Liver (tissue), 9 donors: Measurements from ENCODE around the gene EDC3. TPM values are rescaled to one million over a fixed set of nuclear protein-coding genes. Genes with fewer than 3 reads are reported as not detected.

ENCODE experiments used
- DNase-seq: peaks from one replicate; pipeline ENCODE4 v3.0.0-alpha.2; 2017; ENCODE audit warnings: low spot score
- H3K27ac ChIP-seq, 2 donors: one replicate each; pipeline ENCODE4 v1.7.0; 2013; ENCODE audit warnings: inconsistent platforms in 2 of 2, low read length in 2 of 2, control low read depth in 1 of 2, low read depth in 1 of 2, mild to moderate bottlenecking in 1 of 2
- H3K27me3 ChIP-seq, 4 donors: one replicate each; pipeline versions ENCODE4 v1.6.1 to v1.7.0; 2013; ENCODE audit warnings: low read length in 3 of 4, inconsistent platforms in 1 of 4, mild to moderate bottlenecking in 1 of 4, moderate library complexity in 1 of 4; ENCODE audit not compliant: control insufficient read depth in 4 of 4, insufficient read depth in 4 of 4
- H3K36me3 ChIP-seq, 4 donors: one replicate each; pipeline versions ENCODE4 v1.6.1 to v1.7.0; 2013; ENCODE audit warnings: low read length in 3 of 4, mild to moderate bottlenecking in 3 of 4, low read depth in 1 of 4, moderate library complexity in 1 of 4; ENCODE audit not compliant: control insufficient read depth in 4 of 4, insufficient read depth in 3 of 4
- H3K4me1 ChIP-seq, 4 donors: one replicate each; pipeline versions ENCODE4 v1.6.1 to v1.7.0; 2013; ENCODE audit warnings: low read length in 3 of 4, mild to moderate bottlenecking in 3 of 4, moderate library complexity in 1 of 4; ENCODE audit not compliant: control insufficient read depth in 4 of 4, insufficient read depth in 4 of 4
- H3K4me3 ChIP-seq, 3 donors: one replicate each; pipeline versions ENCODE4 v1.6.1 to v1.7.0; 2013; ENCODE audit warnings: low read length in 3 of 3, control low read depth in 1 of 3, low read depth in 1 of 3, mild to moderate bottlenecking in 1 of 3
- H3K9ac ChIP-seq, 2 donors: one replicate each; pipeline ENCODE4 v1.7.0; 2013; ENCODE audit warnings: low read length in 2 of 2, mild to moderate bottlenecking in 2 of 2, moderate library complexity in 2 of 2, control low read depth in 1 of 2, low read depth in 1 of 2
- H3K9me3 ChIP-seq, 4 donors: one replicate each; pipeline versions ENCODE4 v1.6.1 to v1.7.0; 2013; ENCODE audit warnings: low read length in 3 of 4; ENCODE audit not compliant: control insufficient read depth in 4 of 4
- EGR1 ChIP-seq, 2 donors: IDR thresholded peaks; 2 replicates each; pipeline ENCODE4 v1.6.1; 2016 to 2018; ENCODE audit warnings: antibody characterized with exemption in 2 of 2, low read depth in 2 of 2
- FOXA1 ChIP-seq: IDR thresholded peaks from 2 replicates; pipeline ENCODE4 v1.6.1; 2016; ENCODE audit warnings: antibody characterized with exemption
- FOXA2 ChIP-seq: IDR thresholded peaks from 2 replicates; pipeline ENCODE4 v1.6.1; 2016; ENCODE audit warnings: antibody characterized with exemption
- GABPA ChIP-seq, 2 donors: IDR thresholded peaks in 1 of 2; conservative IDR thresholded peaks in 1 of 2; 2 replicates each; pipeline ENCODE4 v1.6.1; 2016; ENCODE audit warnings: antibody characterized with exemption in 2 of 2, mild to moderate bottlenecking in 1 of 2, moderate library complexity in 1 of 2
- HNF4A ChIP-seq, 2 donors: conservative IDR thresholded peaks; 2 replicates each; pipeline ENCODE4 v1.6.1; 2016; ENCODE audit warnings: antibody characterized with exemption in 2 of 2, mild to moderate bottlenecking in 2 of 2
- HNF4G ChIP-seq: IDR thresholded peaks from 2 replicates; pipeline ENCODE4 v1.6.1; 2016; ENCODE audit warnings: antibody characterized with exemption
- JUND ChIP-seq, 2 donors: IDR thresholded peaks; 2 replicates each; pipeline ENCODE4 v1.6.1; 2016; ENCODE audit warnings: antibody characterized with exemption in 2 of 2
- NR2F2 ChIP-seq: IDR thresholded peaks from 2 replicates; pipeline ENCODE4 v1.6.1; 2016; ENCODE audit warnings: antibody characterized with exemption
- RAD21 ChIP-seq, 2 donors: IDR thresholded peaks; 2 replicates each; pipeline ENCODE4 v1.6.1; 2016; ENCODE audit warnings: antibody characterized with exemption in 2 of 2, mild to moderate bottlenecking in 2 of 2
- RXRA ChIP-seq, 2 donors: IDR thresholded peaks; 2 replicates each; pipeline ENCODE4 v1.6.1; 2017 to 2018; ENCODE audit warnings: antibody characterized with exemption in 2 of 2, mild to moderate bottlenecking in 1 of 2
- SP1 ChIP-seq: IDR thresholded peaks from 2 replicates; pipeline ENCODE4 v1.6.1; 2018; ENCODE audit warnings: antibody characterized with exemption, mild to moderate bottlenecking
- TAF1 ChIP-seq: conservative IDR thresholded peaks from 2 replicates; pipeline ENCODE4 v1.6.1; 2016; ENCODE audit warnings: antibody characterized with exemption, mild to moderate bottlenecking
- YY1 ChIP-seq: IDR thresholded peaks from 2 replicates; pipeline ENCODE4 v1.6.1; 2016; ENCODE audit warnings: antibody characterized with exemption, mild to moderate bottlenecking
- WGBS: extraction: QIAGEN DNeasy Blood & Tissue Kit; methylation state at CpG from one replicate; pipeline ENCODE4 v1.1.7; 2013; 5-methylcytosine and 5-hydroxymethylcytosine counted together
- polyA plus RNA-seq, 2 donors: library from polyadenylated mRNA; stranded (reverse) in 1 of 2; unstranded in 1 of 2; fragments of 200-250 nt in 1 of 2; fragments of >200 nt in 1 of 2; fragmentation: Nextera tagmentation in 1 of 2; extraction: Ambion mirVana in 1 of 2; gene quantifications; one replicate each; pipeline versions ENCODE4 v1.2.1 to v1.2.3, GENCODE V29; 2013 to 2015
- total RNA-seq, 2 donors: library from RNA; depleted of rRNA; stranded (reverse); fragments of >200 nt; gene quantifications; one replicate each; pipeline ENCODE4 v1.2.3, GENCODE V29; 2014
- TF ChIP-seq, protein P1 (sequence below): IDR thresholded peaks from 2 replicates; pipeline ENCODE4 v1.6.1; 2016; ENCODE audit warnings: antibody characterized with exemption, mild to moderate bottlenecking
- TF ChIP-seq, protein P2 (sequence below): fragments of 150-350 bp; IDR thresholded peaks from 2 replicates; pipeline ENCODE4 v1.5.1; 2017; ENCODE audit warnings: improper control_type of control experiment, low read depth, low read length; ENCODE audit not compliant: missing input control
- TF ChIP-seq, protein P3 (sequence below): IDR thresholded peaks from 2 replicates; pipeline ENCODE4 v1.6.1; 2016; ENCODE audit warnings: antibody characterized with exemption
- TF ChIP-seq, protein P4 (sequence below): IDR thresholded peaks from 2 replicates; pipeline ENCODE4 v1.6.1; 2016; ENCODE audit warnings: antibody characterized with exemption
- TF ChIP-seq, protein P5 (sequence below): IDR thresholded peaks from 2 replicates; pipeline ENCODE4 v1.6.1; 2016; ENCODE audit warnings: antibody characterized with exemption
- donor health status: healthy.
- donor health status: healthy.
- donor health status: healthy.
- donor health status: healthy.
- donor health status: healthy.

The EDC3 gene
- total and polyA plus RNA-seq, 4 donors = 5.8 to 9.5 (median 7.4) TPM

DNA sequence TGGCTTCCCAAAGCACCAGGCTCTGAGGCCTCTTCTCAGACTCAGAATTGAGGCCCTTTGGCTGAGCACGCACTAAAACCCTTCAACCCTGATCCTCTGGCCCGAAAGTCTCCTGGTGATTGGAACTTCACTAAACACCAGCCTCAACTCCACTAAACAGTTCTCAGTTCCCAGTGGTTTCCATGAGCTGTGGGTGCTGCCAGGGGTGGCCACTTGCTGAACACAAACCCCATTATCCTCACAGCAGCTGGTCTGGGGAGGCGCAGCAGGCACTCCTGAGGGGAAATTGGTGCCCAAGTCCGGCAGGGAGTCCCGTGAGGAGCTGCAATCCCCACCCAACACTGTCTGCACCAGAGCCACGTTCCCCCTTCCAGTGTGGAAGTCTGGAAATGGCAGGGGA, 84.0 kb downstream of the EDC3 start:
- Histone ChIP-seq H3K9ac (no peak overlapping the region), H3K27ac (no peak overlapping the region), H3K4me3 (no peak overlapping the region), H3K9me3 (no peaks in the 10 kb centered on the region), H3K4me1 (peaks cover 0 to 11% (median 7%) of the 10 kb centered on the region in 4 donors), H3K27me3 (no peaks in the 10 kb centered on the region), H3K36me3 (no peaks in the 10 kb centered on the region)
- TF ChIP-seq HNF4G (no peak), TAF1 (no peak), HNF4A (conservative IDR thresholded peaks at IDR 0.05) (no peak), NR2F2 (no peak), YY1 (no peak), RAD21 (IDR thresholded peaks at IDR 0.05) (no peak), FOXA2 (no peak), JUND (IDR thresholded peaks at IDR 0.05) (no peak), EGR1 (IDR thresholded peaks at IDR 0.05; ENCODE audit: low read depth in 2 of 2) (no peak), SP1 (no peak), FOXA1 (no peak), RXRA (IDR thresholded peaks at IDR 0.05) (no peak), GABPA (IDR thresholded peaks at IDR 0.05 in 1 of 2, conservative IDR thresholded peaks at IDR 0.05 in 1 of 2) (no peak)
- TF ChIP-seq, protein P1, sequence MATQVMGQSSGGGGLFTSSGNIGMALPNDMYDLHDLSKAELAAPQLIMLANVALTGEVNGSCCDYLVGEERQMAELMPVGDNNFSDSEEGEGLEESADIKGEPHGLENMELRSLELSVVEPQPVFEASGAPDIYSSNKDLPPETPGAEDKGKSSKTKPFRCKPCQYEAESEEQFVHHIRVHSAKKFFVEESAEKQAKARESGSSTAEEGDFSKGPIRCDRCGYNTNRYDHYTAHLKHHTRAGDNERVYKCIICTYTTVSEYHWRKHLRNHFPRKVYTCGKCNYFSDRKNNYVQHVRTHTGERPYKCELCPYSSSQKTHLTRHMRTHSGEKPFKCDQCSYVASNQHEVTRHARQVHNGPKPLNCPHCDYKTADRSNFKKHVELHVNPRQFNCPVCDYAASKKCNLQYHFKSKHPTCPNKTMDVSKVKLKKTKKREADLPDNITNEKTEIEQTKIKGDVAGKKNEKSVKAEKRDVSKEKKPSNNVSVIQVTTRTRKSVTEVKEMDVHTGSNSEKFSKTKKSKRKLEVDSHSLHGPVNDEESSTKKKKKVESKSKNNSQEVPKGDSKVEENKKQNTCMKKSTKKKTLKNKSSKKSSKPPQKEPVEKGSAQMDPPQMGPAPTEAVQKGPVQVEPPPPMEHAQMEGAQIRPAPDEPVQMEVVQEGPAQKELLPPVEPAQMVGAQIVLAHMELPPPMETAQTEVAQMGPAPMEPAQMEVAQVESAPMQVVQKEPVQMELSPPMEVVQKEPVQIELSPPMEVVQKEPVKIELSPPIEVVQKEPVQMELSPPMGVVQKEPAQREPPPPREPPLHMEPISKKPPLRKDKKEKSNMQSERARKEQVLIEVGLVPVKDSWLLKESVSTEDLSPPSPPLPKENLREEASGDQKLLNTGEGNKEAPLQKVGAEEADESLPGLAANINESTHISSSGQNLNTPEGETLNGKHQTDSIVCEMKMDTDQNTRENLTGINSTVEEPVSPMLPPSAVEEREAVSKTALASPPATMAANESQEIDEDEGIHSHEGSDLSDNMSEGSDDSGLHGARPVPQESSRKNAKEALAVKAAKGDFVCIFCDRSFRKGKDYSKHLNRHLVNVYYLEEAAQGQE = no peak
- TF ChIP-seq, protein P2, sequence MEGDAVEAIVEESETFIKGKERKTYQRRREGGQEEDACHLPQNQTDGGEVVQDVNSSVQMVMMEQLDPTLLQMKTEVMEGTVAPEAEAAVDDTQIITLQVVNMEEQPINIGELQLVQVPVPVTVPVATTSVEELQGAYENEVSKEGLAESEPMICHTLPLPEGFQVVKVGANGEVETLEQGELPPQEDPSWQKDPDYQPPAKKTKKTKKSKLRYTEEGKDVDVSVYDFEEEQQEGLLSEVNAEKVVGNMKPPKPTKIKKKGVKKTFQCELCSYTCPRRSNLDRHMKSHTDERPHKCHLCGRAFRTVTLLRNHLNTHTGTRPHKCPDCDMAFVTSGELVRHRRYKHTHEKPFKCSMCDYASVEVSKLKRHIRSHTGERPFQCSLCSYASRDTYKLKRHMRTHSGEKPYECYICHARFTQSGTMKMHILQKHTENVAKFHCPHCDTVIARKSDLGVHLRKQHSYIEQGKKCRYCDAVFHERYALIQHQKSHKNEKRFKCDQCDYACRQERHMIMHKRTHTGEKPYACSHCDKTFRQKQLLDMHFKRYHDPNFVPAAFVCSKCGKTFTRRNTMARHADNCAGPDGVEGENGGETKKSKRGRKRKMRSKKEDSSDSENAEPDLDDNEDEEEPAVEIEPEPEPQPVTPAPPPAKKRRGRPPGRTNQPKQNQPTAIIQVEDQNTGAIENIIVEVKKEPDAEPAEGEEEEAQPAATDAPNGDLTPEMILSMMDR = no peak
- TF ChIP-seq, protein P3, sequence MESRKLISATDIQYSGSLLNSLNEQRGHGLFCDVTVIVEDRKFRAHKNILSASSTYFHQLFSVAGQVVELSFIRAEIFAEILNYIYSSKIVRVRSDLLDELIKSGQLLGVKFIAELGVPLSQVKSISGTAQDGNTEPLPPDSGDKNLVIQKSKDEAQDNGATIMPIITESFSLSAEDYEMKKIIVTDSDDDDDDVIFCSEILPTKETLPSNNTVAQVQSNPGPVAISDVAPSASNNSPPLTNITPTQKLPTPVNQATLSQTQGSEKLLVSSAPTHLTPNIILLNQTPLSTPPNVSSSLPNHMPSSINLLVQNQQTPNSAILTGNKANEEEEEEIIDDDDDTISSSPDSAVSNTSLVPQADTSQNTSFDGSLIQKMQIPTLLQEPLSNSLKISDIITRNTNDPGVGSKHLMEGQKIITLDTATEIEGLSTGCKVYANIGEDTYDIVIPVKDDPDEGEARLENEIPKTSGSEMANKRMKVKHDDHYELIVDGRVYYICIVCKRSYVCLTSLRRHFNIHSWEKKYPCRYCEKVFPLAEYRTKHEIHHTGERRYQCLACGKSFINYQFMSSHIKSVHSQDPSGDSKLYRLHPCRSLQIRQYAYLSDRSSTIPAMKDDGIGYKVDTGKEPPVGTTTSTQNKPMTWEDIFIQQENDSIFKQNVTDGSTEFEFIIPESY = no peak
- TF ChIP-seq, protein P4, sequence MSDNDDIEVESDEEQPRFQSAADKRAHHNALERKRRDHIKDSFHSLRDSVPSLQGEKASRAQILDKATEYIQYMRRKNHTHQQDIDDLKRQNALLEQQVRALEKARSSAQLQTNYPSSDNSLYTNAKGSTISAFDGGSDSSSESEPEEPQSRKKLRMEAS = no peak
- TF ChIP-seq, protein P5, sequence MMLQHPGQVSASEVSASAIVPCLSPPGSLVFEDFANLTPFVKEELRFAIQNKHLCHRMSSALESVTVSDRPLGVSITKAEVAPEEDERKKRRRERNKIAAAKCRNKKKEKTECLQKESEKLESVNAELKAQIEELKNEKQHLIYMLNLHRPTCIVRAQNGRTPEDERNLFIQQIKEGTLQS = no peak
- WGBS = 95% methylated on average over 6 of the region's 6 CpGs
- DNase-seq = no peak
